GM12874 (cell line): ENCODE measurements around the gene NAALADL2.

Experiments
- CTCF ChIP-seq: IDR thresholded peaks from 2 replicates; pipeline ENCODE4 v1.5.1; 2011; ENCODE audit warnings: low read depth, mild to moderate bottlenecking, control low read depth, low read length, moderate library complexity; ENCODE audit not compliant: insufficient read depth

The NAALADL2 gene

GRCh38 chr3:175073219-175073905 is 214.2 kb downstream of the NAALADL2 start:
- TF ChIP-seq CTCF, result no peak

- no peak for TF ChIP-seq CTCF
Observed at GRCh38 chr3:175075269-175075668, 216.1 kb downstream of the NAALADL2 start.

- no peak for TF ChIP-seq CTCF
Observed at GRCh38 chr3:175077216-175077615, 218.1 kb downstream of the NAALADL2 start.

GRCh38 chr3:175082631-175083030 is 223.5 kb downstream of the NAALADL2 start:
- no peak for TF ChIP-seq CTCF

GRCh38 chr3:175088766-175089380 is 229.7 kb downstream of the NAALADL2 start:
- no peak for TF ChIP-seq CTCF

GRCh38 chr3:175091426-175092114 is 232.4 kb downstream of the NAALADL2 start:
- no peak for TF ChIP-seq CTCF

- TF ChIP-seq CTCF, result no peak
Observed at GRCh38 chr3:175093748-175094147, 234.6 kb downstream of the NAALADL2 start.
